HG03439 (cell line): ENCODE data around the gene ANKRD16.

Source experiments
- ATAC-seq: cut with Tn5 transposase; IDR thresholded peaks from one replicate; pipeline ENCODE4 v1.9.1; 2021; ENCODE audit warnings: mild to moderate bottlenecking, moderate library complexity; ENCODE audit not compliant: unreplicated experiment

ANKRD16 gene

DNA sequence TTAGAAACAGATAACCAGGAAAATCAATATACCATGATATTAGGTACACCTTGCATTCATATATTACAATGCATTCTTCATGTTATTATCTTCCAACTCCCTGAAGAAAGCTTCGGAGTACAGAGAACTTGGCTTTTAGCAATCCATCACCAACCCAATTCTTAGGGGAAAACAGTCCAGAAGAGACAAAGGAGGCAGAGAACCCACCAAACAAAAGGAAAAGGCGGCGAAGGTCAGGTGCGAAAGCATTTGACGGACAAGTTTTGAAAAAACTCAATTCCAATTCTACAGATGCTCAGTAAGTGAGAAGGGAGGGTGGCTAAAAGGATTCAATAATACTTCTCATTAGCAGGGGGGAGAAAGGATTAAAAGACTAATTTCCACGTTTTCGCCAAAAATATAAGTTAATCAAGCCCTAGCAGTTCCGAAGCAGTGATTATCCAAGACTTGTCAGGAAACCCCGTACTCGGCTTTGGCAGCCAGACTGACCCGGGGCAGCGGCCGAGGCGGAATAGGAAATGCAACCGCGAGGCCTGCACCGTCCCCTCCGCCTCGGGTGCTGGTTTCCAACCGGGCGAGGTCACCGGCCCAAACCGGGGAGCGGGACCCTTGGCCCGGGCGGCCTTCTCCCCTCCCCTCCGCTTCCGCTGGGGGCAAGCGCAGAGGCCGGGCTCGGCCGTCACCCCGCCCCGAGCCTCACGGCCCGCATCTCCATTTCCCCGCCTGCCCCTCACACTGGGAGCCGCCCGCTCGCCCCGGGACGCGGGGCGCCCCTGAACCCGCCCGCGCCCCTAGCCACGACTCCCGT, 77.2 kb downstream of the ANKRD16 start:
- ATAC-seq = peak; percentile 22
